Activated CD8-positive, alpha-beta memory T cell treated with anti-CD3 and anti-CD28 coated beads, Interleukin-2, amount 50 U/mL, for 24 hours (primary cell): Measurements from ENCODE around the gene SORL1-AS1.
"Not testable (repeated sequence)": the region's sequence is repeated elsewhere in the genome, so short reads cannot be mapped to it uniquely, and the experiment has no call there.

Source experiments
- DNase-seq: peaks from one replicate; pipeline ENCODE4 v3.0.0-alpha.2; 2020; ENCODE audit errors: extremely low read depth

The SORL1-AS1 gene

DNA sequence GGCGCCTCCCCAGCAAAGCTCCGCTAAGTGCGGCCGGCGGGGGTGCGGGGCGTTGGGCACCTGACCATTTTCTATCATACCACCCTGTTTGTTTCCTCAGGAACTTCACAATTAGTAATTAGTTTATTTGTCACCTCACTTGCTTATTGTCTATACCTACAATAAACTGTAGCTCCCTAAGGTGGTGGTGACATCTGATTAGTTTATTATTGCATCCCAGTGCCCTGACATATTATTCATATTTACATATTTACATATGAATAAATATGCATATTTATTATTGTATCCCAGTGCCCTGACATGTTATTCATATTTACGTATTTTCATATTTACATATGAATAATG, 25.4 kb downstream of the SORL1-AS1 start:
- no peak for DNase-seq

DNA sequence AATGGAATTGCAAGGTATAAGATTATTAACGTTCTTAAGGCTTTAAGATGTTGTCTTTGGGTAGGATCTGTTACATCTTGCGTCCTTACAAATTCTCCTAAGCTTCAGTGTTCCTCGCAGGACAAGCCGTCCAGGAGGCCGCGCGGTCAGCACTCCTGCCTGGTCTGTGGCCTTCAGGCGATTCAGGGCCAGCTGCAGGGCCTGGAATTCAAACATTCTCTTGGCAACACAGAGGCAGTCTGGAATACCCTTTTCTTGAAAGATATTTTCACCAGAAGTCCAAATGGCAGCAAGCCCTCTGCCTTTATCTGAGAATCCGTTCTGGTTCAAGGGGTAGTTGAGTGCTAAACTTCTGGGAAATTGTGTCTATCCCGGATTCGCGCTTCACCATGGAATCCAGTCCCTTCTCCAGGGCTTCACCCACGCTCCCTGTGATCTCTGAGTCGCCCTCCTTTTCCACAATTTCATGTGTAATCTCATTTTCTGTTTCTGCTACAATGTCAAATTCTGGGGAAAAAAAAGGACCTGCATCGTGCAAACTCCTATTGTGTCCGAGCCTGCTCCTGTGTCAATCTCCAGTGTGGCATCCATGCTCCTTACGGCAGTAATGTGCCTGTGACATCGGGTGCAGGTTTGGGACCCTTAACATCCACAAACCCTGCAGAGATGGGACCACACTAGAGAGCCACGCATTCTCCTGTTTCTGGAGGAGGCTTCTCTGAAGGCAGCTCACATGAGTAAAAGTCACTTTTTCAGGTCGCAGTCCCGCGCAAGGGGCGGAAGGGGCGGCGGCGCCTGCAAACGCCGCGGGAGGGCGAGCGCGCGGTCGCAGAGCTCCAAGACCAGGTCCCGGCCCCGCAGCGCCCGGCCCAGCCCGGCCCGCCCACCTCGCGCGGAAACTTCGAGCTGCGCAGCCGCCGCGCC, 26.0 kb downstream of the SORL1-AS1 start:
- DNase-seq: no peak

DNA sequence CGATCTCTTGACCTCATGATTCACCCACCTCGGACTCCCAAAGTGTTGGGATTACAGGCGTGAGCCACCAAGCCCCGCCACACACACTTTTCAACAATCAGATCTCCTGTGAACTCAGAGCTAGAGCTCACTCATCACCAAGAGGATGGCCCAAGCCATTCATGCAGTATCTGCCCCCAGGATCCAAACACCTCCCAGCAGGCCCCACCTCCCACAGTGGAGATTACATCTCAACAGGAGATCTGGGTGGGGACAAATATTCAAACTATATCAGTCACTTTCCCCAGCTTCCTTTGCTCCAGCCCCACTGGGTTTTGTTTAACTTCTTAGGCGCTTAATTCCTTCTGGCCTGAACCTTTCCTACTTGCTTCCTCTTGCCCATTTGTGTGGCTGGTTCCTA, 26.9 kb downstream of the SORL1-AS1 start:
- DNase-seq: no peak

DNA sequence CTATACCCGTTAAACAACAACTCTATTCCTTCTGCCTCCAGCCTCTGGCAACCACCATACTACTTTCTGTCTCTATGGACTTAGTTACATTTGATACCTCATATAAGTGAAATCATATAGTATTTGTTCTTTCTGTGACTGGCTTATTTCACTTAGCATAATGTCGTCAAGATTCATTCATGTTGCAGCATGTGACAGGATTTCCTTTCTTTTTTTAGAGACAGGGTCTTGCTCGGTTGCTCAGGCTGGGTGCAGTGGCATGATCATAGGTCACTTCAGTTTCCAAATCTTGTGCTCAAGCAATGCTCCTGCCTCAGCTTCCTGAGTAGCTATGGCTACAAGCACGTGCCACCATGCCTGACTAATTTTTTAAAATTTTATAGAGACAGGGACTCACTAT, 30.1 kb downstream of the SORL1-AS1 start:
- no peak for DNase-seq

DNA sequence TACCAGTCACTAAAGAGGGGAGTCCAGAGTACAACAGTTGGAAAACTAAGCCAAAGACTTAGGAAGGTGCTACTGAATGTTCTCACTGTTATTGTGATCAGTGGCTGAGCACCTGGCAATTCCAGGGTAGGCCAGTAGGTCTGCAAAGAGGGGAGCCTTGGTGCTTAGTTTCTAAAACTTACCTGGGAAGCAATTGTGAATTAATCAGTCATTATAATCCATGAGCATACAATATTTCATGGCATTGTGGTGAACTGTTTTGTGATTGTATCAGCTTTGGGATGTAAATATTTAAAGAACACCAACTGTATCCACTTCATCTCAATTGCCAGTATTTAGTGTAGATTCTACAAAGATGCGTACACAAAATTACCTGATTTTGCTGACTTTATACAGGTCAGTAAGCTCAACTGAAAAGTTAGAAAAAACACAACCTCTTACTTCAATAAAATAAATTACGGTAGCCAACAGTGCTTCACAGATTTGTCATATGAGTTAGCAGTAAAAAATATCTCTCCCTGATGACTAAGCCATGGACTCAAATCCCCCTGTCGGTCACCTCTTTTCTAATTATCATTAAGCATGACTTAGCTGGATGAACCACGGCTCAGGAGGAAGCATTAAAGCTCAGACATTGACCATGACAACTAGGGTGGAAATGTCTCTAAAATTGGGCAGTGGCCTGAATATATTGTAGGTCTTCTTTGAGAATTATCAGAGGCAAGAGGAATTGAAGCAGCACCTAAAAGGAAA, 31.4 kb downstream of the SORL1-AS1 start:
- DNase-seq: no peak

DNA sequence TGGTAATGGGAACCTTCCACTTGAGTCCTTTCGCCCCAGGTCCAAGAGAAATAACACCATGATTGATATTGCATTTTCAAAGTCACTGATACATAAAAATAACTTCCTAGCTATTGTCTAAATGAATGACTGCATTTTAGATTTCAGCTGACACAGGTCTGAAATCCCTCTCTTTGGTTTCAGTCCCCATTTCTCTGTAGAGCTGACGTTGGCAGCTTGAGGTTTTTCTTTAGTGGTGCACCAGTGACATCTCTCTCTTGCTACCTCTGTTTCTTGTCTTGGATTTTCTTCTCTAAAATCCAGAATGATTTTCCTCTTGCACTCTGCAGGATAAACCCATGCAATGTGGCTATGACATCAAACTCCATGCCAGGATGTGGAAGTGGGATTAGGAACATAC, 32.4 kb downstream of the SORL1-AS1 start:
- DNase-seq: no peak

DNA sequence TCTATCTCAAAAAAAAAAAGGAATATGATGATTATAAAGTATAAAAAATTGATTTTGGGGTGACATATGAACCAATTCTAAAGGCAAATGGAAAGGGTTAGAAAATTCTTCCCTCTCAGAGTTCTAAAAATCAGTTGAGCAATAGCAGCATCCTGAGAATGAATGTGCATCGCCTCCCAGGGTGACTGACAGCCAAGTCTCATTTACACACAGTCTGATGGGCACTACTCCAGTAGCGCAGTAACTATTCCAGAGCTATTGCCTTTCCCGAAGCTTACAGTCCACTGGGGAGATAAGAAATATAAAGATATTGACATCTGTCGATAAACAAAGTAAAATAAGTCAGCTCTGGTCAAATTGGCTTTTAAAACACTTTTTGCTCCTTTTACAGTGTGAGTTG, 32.9 kb downstream of the SORL1-AS1 start:
- DNase-seq: no peak

DNA sequence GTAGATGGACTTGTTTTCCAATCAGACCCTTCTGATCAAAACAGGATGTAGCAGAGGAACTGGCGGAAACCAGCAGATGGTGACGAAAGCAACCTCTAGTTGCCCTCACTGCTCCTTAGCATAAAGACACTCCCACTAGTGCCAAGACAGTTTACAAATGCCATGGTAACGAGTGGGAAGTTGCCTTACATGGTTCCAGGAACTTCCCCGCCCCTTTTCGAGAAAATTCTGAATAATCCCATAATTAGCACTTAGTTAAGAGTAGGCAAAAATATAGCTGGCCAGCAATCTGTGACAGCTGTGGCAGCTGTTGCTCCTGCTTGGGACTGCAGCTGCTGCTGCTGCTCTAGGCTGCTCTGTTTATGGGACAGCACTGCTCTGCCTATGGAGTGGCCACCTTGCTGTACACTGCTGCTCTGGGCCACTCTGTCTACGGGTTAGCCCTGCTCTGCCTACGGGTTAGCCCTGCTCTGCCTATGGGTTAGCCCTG, 34.1 kb downstream of the SORL1-AS1 start:
- no peak for DNase-seq

DNA sequence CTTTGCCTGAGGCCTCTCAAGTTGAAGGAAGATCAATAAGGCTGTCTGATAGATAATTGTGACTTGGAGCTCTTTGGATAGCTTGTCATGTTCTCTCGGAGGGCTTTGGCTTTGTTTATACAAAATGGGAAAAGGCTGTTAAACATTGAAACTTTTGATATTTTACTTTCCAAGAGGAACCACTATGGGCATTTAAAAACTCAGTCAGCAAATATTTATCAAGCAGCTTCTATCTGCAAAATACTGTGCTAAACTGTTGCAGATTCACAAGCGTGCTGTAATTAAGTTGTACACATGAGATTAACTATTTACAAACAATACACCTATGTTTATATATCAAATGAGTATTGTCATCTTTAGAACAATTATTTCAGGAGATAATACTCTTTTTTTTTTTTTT, 35.2 kb downstream of the SORL1-AS1 start:
- DNase-seq: no peak

DNA sequence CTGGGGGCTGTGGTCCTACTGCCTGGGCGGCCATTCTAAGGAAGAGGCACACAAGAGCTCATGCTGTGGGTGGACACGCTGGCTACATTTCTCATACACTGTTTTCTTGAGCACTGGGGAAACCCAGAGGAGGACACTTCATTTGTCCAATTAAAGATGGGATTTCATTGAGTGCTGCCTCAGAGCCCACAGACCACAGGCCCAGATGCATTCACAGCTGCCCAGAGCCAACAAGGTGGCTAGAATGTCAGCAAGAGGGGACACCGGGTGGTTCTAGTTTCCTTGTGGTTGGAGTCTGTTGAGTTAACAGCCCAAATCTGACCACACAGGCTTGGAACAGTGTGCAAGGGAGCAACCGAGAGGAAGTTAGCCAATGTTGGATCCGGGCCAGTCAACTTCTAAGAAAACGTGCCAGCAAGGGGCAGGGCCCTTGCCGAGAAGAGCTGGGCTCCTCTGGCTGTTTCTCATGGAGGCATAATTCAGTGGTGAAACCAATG, 35.7 kb downstream of the SORL1-AS1 start:
- no peak for DNase-seq

DNA sequence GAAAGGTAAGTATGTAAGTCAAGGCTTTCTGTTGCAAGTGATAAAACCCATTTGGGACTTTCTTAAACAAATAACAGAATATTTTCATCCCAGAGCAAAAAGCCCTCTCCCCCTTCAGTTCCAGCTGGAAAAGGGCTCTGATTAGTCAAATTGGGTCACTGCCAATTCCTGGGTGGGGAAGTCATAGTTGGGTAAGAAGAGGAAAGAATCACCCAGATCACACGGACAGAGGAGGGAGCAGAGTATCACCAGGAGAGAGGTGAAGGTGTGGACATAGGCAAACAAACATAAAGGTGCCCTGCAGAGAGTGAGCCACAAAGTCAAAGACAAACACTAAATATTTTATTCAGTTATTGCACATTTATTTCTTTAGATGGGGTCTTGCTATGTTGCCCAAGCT, 36.9 kb downstream of the SORL1-AS1 start:
- no peak for DNase-seq

DNA sequence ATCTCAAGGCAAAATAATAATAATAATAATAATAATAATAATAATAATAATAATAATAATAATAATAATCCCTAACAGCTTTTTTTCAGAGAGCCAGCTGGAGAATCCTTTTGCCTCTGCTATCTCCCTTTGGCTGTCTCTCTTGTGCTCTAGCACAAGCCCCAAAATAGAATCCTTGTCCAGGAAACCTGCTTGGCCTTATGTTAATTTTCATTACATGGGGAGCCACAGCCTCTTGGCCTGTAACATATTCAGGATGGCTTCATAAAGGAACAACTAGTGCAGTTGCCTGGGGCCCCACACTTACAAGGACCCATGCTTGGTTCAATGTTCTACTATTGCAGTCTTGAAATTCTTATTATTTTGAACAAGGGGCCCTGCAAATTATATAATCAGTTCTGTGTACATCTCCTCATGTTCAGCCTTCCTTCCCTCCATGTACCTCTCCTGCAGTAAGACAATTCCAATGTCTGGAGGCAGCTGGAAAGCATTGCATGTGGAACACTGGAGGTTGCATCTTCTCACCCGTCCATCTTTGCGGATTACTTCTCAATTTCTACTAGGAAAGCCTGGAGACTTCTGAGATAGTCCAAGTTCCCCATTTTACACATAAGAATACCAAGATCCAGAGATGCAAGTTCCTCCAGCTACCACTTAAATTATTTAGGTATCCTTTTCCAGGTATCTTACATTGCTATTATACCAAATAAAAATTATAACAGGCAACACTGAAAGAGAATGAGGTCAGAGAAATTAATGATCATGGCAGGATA, 38.4 kb downstream of the SORL1-AS1 start:
- DNase-seq: no peak

DNA sequence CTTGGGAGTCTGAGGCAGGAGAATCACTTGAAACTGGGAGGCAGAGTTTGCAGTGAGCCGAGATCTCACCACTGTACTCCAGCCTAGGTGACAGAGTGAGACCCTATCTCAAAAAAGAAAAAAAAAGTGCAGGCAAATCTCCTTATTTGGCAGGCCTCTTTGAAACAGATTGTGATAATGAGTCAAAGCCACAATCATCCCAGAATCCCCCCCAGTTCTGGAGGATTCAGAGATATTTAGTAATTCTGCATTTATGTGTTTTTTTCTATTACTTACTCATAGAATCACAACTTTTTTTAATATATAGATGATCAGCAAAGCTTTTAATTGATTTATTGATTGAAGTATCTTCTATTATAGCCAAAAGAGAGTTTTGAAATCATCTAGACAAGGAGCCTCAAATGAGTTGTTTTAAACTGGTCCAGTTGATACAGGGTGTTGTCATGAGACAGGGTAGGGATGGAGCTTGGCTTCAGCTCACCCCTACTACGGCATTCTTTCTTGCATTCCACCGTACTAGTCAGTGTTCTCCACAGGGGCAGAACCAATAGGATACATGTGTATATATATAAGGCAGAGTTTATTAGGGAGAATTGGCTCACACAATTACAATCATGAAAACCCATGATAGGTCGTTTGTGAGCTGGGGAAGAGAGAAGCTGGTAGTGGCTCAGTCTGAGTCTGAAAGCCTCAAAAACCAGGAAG, 39.9 kb downstream of the SORL1-AS1 start:
- DNase-seq: no peak

DNA sequence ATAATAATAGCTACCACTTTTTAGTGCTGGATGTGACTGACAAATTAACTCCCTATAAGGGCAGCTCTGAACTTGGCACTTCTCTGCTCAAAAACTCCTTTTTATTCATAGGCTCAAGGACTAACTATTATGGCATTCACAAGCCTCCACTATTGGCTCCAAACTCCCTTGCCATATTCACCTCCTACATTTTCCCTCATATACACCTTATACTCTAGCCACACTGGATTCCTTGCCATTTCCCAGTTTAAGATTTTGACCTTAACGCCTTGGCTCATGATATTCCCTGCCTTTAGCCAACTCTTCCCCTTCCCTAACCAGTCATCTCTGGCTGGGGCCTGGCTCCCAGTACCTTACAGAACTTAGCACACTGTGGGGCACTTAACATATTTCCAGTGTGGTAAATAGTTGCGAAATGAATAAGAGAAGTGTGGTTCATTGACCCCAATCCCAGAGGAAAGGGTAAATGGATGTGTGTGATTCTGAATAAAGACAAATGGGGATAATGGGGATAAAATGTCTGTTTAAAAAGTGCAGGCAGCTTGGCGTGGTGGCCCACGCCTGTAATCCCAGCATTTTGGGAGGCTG, 40.7 kb downstream of the SORL1-AS1 start:
- no peak for DNase-seq

DNA sequence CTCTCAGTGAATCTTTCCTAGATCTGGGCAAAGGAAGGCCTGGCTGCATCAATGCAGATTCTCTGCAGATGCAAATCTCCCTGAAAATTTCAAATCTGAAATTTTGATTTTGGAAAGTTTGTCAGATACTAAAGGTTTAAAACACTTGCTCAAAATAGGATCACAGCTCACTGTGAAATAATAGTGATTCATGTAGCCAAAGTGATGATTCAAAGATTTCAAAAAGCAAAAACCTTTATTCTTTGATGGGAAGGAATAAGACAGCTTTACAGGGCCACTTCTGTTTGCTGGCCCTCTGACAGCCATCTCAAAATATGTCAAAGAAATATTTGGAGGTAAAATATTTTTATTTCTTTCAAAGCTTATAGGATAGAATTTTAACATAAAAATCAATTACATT, 41.4 kb downstream of the SORL1-AS1 start:
- DNase-seq: not testable (repeated sequence)

DNA sequence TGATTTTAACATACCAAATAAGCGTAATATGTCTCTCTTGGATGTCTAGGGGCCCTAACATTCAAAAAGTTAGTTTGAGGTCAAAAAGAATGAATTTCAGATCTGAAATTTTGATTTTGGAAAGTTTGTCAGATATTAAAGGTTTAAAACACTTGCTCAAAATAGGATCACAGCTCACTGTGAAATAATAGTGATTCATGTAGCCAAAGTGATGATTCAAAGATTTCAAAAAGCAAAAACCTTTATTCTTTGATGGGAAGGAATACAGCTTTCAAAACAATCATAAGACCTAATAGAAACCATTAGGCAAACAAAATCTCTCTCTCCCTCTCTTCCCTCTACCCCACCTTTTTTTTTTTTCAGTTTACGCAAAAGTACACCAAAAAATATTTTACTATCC, 42.7 kb downstream of the SORL1-AS1 start:
- DNase-seq: not testable (repeated sequence)

DNA sequence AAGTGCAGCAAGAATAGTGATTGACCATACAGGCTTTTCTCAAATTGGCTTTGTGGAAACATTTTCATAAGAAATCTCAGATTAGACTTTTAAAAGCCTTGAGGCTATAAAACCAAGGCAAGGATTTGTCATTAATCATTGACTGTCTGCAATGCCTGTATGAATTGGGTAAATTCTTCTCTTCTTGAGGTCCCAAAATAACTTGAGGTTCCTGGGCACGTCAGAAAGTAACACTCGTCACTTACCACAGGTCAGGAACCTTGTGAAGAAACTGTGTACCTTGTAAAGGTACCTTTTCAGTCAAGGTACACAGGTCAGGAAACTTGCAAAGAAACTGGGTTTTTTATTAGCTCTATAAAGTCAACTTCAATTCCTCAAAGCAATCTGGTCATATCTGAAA, 43.9 kb downstream of the SORL1-AS1 start:
- no peak for DNase-seq

DNA sequence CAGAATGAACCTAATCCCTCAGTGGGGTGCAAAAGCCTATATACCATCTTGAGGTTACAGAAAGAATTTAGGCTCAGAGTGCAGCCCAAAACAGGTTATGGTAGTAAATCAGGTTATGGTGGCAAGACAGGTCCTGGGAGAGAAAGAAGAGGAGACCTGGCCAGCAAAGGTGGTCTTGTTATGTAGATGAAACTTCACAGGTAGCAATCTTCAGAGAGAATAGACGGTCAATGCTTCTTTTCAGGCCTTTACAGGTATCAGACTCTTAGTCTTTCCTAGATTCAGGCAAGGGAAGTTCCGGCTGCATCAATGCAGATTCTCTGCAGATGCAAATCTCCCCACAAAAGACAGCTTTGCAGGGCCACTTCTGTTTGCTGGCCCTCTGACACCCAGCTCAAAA, 46.5 kb downstream of the SORL1-AS1 start:
- DNase-seq: no peak

DNA sequence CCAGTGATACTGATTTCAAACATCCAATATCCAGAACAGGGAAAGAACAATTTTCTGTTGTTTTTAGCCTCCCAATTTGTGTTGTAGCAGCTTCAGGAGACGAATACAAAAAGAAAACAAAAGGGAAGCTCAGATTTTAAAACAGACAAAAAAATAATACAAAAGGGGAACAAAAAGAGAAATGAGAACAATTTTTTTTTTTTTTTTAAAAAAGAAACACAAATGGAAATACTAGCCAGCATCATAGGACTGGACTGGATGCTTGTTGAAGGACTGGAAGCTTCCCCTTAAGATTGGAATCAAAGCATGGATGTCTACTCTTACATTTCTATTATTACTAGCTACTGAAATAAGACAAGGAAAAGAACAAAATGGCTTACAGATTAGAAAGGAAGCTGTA, 47.1 kb downstream of the SORL1-AS1 start:
- DNase-seq: no peak

DNA sequence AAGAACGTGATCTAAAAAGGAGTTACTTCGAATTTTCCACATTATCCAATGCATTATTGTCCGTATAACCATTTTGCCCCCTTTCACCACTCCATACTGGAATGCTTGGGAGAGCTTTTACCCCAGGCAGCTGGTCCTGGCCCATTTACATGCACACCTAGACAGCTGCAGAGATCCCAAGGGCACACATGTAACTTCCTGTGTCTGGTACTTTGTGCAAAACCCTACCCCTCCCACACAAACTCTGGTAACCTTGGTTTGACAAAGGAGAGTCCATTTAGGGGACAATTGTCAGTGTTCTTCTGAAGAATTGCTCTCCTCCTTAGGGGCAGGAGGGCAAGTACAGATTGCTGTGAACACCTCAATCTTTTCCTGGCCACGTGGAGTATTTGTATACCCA, 58.0 kb downstream of the SORL1-AS1 start:
- no peak for DNase-seq

DNA sequence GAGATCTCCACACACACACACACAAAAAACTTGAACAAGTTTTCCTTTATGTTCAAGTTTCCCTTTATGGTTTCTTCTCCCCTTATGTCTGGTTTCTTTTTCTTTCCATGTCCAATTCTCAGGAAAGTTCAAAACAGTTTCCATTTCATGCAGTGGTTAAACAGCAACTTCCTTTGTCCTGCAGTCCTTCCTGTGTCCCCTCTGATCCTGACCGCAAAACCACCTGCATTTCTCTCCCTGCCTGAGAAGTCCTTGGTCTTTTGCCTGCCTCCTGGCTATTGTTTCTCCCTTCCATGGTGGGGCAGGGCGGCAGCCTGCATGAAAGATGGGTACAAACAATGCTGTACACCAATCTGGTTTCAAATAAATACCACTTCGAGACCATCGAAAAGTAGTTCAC, 58.9 kb downstream of the SORL1-AS1 start:
- no peak for DNase-seq
